GM19351 (cell line): ENCODE data around the gene SIL1.
"Not testable (repeated sequence)": the region's sequence is repeated elsewhere in the genome, so short reads cannot be mapped to it uniquely, and the experiment has no call there.

Source experiments
- ATAC-seq: cut with Tn5 transposase; IDR thresholded peaks from one replicate; pipeline ENCODE4 v1.9.1; 2021; ENCODE audit warnings: mild to moderate bottlenecking, moderate library complexity; ENCODE audit not compliant: unreplicated experiment

The SIL1 gene

DNA sequence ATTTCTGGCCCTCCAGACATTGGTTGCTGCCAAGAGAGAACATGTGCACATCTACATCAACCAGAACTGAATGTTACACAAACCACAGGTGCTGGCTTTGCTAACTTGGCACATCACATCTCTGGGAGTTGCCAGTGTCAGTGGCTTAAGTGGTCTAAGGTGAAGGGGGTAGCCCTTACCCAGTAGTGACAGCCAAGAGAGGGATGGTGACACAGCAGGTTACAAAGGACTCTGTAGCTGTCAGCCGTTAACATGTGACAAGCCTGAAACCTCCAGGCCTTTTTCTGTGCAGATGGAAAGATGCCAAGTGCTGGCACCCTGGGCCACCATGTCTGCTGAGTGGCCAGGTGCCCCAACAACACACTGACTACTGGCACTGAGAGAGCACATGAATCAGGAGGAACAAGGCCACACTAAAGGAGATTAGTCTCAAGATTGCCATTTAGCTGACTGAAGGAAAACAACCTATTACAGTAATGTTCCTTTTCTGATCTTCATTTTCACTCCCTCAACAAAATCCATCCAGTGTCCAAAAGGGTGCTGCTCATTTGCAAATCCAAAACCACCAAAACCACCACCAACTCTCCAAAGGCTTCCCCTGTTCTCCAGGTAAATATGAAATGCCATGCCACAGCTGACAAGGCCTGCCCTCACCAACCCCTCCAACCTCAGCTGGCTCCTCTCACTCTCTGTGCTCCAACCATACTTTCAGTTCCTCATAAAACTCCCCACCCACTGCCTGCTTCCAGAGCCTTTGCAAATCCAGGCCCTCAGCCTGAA lies 20.2 kb downstream of the SIL1 start:
- ATAC-seq, result peak; percentile 72

DNA sequence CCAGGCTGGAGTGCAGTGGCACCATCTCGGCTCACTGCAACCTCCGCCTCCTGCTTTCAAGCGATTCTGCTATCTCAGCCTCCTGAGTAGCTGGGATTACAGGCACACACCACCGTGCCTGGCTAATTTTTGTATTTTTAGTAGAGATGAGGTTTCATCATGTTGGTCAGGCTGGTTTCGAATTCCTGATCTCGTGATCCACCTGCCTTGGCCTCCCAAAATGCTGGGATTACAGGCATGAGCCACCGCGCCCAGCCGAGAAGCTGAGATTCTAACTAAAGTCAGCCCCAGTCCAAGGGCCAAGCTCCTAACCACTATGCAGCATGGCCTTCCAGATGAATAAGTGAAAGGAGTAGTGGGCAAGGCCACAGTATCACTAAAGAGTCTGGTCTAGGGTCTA lies 20.9 kb downstream of the SIL1 start:
- not testable (repeated sequence) for ATAC-seq

DNA sequence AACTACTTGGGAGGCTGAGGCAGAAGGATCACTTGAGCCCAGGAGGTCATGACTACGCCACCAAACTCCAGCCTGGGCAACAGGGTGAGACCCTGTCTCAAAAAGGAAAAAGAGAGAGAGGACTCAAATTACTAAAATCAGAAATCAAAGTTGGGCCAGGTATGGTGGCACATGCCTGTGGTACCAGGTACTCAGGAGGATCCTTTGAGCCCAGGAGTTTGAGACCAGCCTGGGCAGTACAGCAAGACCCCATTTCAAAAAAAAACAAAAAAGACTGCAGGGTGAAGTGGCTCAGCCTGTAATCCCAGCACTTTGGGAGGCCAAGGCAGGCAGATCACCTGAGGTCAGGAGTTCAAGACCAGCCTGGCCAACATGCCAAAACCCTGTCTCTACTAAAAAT lies 23.8 kb downstream of the SIL1 start:
- ATAC-seq, result not testable (repeated sequence)

DNA sequence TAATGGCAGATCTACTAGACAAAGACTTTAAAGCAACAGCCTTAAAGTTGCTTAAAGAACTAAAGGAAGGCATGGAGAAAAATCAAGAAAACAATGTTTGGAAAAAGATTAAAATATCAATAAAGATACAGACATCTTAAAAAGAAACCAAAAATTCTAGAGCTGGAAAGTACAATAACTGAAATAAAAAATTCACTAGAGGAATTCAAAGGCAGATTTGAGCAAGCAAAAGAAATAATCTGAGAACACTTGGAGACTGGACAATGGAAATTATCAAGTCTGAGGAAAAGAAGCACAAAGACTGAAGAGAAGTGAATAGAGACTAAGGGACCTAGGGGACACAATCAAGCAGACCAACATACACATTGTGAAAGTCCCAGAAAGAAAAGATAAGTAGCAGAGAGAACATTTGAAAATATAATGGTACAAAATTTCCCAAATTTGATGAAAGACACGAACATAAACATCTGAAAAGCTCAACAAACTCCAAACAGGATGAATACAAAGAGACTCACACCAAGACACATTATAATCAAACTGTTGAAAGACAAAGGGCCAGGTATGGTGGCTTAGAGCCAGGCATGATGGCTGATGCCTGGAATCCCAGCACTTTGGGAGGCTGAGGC lies 26.3 kb downstream of the SIL1 start:
- ATAC-seq, result no peak

DNA sequence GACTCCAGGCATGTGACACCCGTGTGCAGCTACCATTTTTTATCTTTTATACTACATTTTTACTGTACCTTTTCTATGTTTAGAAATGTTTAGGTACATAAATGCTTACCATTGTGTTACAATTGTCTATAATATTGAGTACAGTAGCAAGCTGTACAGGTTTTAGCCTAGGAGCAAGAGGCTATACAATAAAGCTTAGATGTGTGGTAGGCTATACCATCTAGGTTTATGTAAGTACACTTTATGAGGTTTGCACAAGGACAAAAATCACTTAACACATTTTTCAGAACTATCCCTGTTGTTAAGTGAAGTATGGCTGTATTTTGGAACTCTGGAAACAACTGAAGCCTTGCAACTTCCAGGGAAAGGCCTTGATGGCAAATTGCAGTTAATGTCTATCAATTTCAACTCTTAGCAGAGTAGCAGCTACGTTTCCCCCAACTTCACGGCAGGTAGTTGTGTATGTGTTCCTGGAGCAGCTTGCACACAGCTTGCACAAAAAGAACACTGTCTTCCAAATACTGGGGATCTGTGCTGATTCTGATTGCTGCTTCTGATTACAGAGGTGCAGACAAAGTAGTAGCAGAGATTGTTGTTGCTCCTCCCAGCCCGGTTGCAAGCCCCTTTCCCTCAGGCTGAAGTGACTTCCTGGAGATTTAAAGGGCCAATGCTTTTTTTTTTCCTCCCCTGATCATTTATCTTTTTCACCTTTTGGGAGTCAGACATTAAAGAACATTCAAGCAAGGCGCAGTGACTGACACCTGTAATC lies 30.0 kb downstream of the SIL1 start:
- ATAC-seq, result no peak

DNA sequence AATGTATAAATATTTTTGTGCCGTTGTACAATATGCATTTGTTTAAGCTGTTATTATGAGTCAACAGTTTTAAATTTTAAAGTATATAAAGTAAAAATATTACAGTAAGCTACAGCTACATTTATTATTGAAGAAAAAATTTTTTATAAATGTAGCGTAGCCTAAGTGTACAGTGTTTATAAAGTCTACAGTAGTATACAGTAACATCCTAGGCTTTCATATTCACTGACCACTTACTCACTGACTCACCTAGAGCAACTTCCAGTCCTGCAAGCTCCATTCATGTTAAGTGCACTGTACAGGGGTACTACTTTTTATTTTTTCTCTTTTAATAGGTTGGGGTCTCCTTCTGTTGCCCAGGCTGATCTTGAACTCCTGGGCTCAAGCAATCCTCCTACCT lies 30.6 kb downstream of the SIL1 start:
- no peak for ATAC-seq

DNA sequence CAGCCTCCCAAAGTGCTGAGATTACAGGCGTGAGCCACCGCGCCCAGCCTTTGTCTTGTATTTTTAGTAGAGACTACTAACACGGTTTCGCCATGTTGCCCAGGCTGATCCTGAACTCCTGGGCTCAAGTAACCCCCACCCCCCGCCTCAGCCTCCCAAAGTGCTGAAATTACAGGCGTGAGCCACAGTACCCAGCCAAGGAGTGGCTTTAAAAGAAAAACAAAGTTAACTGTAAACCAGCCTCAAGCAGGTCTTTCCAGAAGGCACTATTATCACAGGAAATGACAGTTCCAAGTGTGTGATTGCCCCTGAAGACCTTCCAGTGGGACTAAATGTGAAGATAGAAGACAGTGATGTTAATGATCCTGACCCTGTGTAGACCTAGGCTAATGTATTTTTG lies 31.1 kb downstream of the SIL1 start:
- ATAC-seq, result no peak

DNA sequence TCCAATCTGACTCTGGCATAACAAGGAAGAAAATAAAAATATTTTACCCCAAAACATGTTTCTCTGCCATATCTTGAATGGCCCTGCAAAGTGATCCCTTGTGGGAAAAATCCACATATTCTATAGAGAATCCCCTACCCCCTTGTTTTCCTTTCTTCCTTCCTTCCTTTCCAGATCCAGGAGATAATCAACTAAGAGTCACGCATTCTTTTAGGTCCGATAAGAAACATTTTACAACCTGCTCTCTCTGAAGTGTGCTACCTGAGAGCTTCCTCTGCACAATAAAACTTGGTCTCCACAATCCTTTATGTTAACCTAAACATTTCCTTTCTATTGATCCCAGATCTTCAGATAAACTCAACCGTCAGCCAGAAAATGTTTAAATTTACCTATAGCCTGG lies 33.3 kb downstream of the SIL1 start:
- not testable (repeated sequence) for ATAC-seq

DNA sequence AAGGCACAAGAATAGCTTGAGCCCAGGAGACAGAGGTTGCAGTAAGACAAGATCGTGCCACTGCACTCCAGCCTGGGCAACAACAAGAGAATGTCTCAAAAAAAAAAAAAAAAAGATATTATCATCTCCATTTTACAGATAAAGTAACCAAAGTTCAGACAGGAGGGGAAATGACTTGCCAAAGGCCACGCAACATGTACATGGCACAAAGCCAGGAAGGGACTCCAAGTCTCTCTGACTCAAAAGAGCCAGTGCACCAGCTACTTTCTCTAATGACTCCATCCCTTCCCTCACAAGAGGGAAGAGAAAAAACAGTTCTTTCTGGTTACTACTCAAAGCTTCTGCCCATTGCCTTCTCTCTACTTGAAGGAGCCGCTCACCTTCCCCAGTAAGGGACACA lies 34.1 kb downstream of the SIL1 start:
- ATAC-seq, result no peak

DNA sequence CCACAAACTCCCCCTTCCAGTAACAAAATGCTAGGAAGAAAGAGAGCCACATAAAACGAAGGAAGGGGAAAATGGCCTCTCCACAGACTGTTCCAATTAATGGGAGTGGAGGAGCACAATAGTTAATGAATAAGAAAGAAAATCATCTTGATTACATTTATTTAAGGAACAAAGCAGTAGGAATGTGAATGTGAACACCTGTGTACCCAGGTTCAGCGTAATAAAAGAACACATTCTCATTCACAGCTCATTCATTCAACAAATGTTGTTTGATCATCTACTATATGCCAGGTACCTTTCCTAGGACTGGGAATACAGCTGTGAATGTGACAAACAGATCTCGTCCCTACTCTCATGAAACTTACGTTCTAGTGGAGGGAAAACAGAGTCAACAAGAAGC lies 35.7 kb downstream of the SIL1 start:
- ATAC-seq, result no peak

DNA sequence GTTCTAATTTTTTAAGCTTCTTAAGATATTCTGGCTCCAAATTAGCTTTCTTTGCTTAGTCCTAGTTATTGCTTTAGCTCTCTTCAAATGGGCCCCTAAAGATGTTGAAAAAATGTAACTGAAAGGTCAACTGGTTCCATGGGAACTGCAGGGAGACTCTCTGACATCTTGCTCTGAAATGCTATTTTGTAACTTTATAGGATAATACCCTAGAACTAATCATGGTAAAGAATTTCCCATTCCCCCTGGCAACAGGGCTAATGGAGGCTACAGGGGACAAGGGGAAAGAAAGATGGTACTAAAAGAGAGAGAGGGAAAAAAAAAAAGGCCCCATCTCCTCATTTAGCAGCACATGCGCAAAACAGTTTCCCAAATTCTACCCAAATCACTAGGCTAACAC lies 39.4 kb downstream of the SIL1 start:
- no peak for ATAC-seq

DNA sequence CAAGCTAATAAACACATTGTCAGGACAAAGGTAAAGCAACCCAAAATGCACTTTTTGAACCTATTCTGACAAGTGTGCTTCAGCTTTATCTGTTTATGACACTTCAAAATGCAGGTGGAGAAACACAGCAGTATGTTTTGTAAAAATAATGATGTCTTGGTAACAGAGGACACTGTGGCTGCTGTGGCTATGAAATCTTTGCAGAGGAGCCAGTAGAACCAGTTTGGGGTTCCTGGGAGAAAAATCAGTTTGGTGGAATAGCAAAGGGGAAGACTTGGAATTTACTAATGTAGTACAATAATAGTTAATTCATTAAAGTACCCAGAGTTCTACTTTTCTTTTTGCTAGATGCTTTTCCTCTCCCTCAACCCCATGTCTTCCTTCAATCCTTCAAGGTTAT lies 40.6 kb downstream of the SIL1 start:
- no peak for ATAC-seq

DNA sequence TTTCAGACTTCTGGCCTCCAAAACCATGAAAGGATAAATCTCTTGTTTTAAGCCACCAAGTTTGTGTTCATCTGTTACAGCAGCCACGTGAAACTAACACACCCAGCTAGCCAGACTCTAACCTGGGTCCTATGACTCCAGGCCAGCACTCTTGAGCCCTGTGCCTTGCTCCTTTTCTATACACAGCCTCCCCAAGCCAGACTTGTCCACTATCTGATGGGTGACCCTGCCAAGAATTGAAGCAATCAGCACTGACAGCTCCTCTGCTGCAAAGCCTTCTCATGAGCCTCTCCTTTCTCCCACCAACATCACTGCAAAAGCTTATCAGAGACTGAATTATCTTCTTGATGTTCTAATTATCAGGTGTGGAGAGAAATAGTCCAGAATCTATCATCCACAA lies 41.4 kb downstream of the SIL1 start:
- no peak for ATAC-seq

DNA sequence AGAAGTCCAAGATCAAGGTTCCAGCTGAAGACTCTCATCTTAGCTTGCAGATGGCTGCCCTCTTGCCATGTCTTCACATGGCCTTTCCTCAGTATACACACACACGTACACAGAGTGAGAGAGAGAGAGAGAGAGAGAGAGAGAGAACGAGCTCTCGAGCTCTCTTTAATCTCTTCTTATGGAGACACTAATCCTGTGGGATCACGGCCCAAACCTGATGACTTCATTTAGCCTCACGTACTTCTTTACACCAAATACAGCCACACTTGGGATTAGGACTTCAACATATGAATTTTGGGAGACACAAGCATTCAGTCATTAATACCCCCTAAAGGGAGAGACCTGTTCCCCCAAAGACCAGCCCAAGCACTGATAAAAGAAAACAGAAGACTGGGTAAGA lies 42.8 kb downstream of the SIL1 start:
- ATAC-seq, result no peak

DNA sequence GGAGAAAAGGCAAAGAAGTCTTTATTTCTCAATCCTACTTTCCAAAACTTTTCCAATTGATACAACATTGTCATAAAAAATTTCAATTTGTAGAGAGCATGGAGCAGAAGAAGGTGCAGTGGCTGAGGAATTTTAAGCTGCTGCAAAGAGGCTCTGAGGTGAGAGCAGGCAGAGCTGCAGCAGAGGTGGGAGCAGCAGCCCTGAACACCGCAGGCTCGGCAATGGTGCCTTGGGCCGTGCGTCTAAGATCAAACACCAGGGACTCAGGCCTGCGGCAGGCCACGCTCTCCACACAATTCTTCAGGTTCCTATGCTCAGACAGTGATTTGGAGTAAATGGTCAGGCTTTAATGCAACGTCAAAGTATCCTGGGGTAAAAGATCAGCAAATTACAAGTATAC lies 46.3 kb downstream of the SIL1 start:
- no peak for ATAC-seq

DNA sequence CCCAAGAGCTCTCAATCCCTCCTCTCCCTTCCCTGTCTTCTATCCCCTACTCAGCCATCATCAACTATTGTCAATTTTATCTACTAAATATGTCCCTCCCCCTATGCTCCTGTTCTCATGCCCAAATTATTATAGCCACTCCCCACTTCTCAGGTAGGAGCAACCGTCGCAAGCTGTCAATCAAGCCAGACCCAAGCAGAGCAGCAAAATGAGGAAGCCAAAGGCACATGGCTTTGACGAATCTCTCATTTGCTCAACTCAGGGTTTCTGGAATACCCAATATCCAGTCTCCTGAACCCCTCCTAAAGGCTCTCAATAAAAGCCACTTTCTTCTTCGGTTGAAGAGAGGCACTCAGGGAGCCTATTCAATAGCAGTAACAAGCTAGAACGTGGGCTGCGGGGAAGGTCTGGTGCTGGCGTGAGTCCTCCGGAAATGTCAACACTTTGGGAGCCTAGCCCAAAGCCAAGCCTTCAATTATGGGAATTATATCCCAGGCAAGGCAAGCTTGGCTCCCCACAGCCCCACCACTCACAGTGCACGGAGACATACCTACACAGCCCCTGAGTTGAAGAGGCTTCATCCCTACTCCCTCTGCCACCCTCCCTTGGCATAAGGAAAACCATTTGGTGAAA lies 47.7 kb downstream of the SIL1 start:
- no peak for ATAC-seq

DNA sequence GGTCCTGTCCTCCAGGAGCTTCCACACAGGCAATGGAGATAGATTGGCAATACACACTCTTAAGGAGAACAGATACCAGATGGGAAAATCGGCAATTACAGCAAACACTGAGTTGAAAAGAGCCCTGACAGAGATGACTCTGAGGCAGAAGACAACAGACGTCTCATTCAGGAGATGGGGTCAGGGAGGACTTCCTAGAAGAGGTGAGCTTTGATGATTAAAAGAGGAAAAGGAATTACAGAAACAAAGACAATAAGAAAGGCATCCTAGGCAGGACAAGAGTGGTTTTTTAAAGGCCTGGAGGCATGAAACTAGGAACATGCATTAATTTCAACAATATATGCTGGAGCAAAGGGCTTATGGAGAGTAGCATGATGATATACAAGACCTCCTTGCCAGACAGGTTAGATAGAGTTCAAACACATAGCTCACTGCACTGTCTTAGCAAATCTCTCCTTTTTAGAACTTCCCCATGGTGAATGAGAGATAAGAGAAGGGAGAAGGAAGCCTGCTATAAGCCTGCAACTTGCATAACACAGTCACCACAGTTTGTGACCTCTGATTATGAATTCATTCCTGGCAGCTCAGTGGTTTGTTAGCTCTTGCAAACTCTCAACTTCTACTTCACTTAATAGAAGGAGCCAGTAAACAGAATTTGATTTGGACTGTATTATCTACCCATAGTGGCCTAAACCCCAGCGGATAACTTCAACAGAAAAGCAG lies 48.5 kb downstream of the SIL1 start:
- no peak for ATAC-seq

DNA sequence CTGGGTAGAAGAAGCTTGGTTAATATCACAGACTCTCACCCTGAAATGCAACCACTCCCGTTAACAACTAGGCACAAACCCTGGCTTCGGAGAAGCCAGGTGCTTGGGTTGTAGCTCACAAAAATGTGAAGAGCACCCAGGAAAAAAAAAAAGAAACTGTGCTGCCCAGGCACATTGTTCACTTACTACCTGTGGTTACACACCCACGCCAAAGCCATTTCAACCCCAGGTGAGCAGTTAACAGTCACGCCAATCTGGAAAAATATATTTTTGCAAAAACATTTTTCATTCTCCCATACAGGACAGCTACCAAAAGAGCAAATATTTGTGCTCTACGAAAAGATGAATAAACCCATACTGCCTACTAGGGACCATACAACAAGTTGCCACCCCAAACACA lies 49.2 kb downstream of the SIL1 start:
- ATAC-seq, result no peak

DNA sequence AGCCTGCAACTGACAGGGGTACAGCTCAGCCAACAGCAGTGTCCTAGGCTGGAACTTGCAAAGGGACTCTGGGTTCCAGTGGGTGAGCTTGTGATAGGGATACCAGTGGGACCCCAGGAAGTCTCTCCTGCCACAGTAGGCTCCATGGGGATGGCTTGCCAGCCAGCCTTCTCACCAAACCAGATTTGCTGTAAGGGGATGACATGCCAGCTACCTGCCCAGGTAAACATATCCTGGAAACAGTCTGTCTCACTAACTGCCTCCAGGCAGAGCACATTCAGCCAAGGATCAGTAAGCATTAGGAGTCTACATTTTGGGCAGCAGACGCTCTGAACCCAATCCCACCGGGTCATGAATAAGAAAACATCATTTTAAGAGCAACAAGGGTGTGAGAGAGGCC lies 49.9 kb downstream of the SIL1 start:
- no peak for ATAC-seq

DNA sequence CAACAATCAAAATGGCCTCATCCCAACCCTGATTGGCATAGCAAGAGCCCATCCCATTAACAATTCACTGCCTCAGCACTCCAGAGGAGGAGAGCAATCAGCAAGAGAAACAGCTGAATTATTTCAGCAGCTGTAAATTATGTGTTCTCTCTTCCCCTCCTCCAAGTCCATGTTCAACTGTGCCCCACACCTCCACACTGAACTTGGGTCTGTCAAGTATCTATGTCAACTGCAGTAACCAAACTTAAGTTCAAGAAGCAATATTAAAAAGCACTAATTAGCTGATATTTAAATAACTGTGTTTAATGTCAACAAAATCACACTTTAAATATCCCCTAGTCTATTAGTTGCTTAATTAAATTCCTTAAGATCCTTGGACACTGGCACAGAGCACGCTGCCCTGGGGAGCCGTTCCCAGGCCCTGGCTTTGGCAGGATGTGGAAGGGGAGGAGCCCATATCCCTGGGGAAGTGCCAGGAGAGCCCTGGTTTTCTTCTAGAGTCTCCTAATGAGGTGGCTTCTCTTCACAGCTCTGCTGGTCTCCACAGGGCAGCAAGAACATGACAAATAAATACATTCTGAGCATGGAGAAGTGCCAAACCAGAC lies 50.6 kb downstream of the SIL1 start:
- no peak for ATAC-seq
